Measurements from ENCODE around the gene MAGEA9. TPM values are rescaled to one million over a fixed set of nuclear protein-coding genes. Genes with fewer than 3 reads are reported as not detected.
A peak's percentile ranks its signal among the peaks of the same experiment; 100 is the strongest.
"Not testable (repeated sequence)": the region's sequence is repeated elsewhere in the genome, so short reads cannot be mapped to it uniquely, and the experiment has no call there.

MAGEA9 gene, protein sequence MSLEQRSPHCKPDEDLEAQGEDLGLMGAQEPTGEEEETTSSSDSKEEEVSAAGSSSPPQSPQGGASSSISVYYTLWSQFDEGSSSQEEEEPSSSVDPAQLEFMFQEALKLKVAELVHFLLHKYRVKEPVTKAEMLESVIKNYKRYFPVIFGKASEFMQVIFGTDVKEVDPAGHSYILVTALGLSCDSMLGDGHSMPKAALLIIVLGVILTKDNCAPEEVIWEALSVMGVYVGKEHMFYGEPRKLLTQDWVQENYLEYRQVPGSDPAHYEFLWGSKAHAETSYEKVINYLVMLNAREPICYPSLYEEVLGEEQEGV
- total RNA-seq = not detected in 2 replicates
- not detected in 2 replicates for polyA plus RNA-seq
- polyA plus RNA-seq (2011; cell fraction: cytosol; rRNA removed) = not detected in 2 replicates
- polyA plus RNA-seq (2011; cell fraction: nucleus; rRNA removed) = not detected in 2 replicates
- not detected in 2 replicates for polyA plus RNA-seq (2012)
- polyA minus RNA-seq = not detected in 2 replicates
- polyA minus RNA-seq (2011; cell fraction: cytosol; rRNA and poly(A)+ RNA removed) = not detected
- not detected in 2 replicates for polyA minus RNA-seq (2011; cell fraction: nucleus; rRNA and poly(A)+ RNA removed)
- Bru-seq, nascent RNA = not detected
- BruChase-seq, experiment 1, labeled RNA remaining after a 6-hour chase = not detected
- BruChase-seq, experiment 2, labeled RNA remaining after a 2-hour chase = not detected
- long read RNA-seq = 0 reads

DNA sequence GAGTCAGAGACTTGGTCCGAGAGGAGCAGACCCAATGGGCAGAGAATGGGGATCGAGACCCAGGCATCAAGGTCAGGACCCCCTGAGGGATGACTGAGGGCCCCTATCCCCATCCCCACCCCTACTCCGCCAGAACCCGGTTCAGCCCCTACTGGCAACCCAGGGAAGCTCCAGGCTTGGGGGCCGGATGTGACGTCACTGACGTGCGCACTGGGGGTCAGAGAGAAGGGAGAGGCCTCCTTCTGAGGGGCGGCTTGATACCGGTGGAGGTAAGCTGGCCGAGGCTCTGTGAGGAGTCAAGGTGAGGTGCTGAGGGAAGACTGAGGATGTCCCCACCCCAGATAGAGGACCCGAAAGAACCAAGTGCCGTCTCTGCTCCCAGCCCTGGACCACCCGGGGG lies at the start of gene MAGEA9:
TSS of gene MAGEA9 (plus strand) at position 204 of the 400 bp plus-strand sequence. CDS start 4,281 bp downstream, outside the sequence.
- DNase-seq (ENCODE audit: low read depth, low spot score); H3K9me1 ChIP-seq (replicated peaks; ENCODE audit: control insufficient read depth, extremely low read depth, insufficient read depth, low read length); H3K9ac ChIP-seq (replicated peaks; ENCODE audit: extremely low read depth, insufficient read depth, low read length); FAIRE-seq; H3K4me1 ChIP-seq (ENCODE audit: control insufficient read depth, extremely low read depth, insufficient read depth, low read length); BruUV-seq (replicated peaks); H2AFZ ChIP-seq (ENCODE audit: low read depth, low read length); H3K36me3 ChIP-seq (ENCODE audit: control insufficient read depth in 2 of 2, extremely low read depth in 1 of 2, insufficient read depth in 2 of 2, low read length in 2 of 2); POLR2A ChIA-PET; H3K27ac ChIP-seq (ENCODE audit: insufficient read depth, low read depth, low read length); intact Hi-C loops (cut with micrococcal nuclease); H3K79me2 ChIP-seq (ENCODE audit: control insufficient read depth, insufficient read depth, low read length); H3K4me2 ChIP-seq (ENCODE audit: insufficient read depth, low read length); H3K9me3 ChIP-seq (replicated peaks; ENCODE audit: control insufficient read depth, insufficient read depth, low read length); dilution Hi-C loops (cut with MboI; ENCODE audit: extremely low pct_ligation_motif_present, low sequenced_read_pairs); CTCF ChIA-PET; H4K20me1 ChIP-seq (replicated peaks; ENCODE audit: control insufficient read depth, extremely low read depth, insufficient read depth, low read length); H3K27me3 ChIP-seq (ENCODE audit: control insufficient read depth in 2 of 2, insufficient read depth in 2 of 2, low read length in 2 of 2); H3K4me3 ChIP-seq (replicated peaks in 1 of 3; ENCODE audit: insufficient read depth in 1 of 3, low read depth in 1 of 3, low read length in 3 of 3): not testable (repeated sequence)

DNA sequence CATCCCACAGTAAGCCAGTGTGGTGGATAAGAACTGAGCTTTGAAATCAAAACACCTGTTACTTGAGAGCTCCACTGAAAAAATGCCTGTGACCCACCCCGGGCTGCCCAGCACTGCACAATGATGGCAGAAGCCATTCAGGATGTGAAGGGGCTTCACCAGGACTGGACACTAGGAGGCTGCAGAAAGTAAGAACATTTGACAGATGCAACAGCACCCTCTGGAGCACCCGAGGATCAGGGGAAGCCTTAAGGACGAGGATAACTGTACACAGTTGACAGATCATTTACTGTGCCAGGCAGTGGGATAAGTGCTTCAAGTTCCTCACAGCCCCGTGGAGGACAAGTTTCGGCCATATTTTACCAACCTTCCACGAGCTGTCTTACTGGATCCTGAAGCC lies 39.5 kb upstream of the MAGEA9 start:
- intact Hi-C loops (cut with micrococcal nuclease); H3K9me1 ChIP-seq (replicated peaks; ENCODE audit: control insufficient read depth, extremely low read depth, insufficient read depth, low read length); DNase-seq (ENCODE audit: low read depth, low spot score); H3K4me3 ChIP-seq (replicated peaks in 1 of 3; ENCODE audit: insufficient read depth in 1 of 3, low read depth in 1 of 3, low read length in 3 of 3); H3K27me3 ChIP-seq (ENCODE audit: control insufficient read depth in 2 of 2, insufficient read depth in 2 of 2, low read length in 2 of 2); H3K4me1 ChIP-seq (ENCODE audit: control insufficient read depth, extremely low read depth, insufficient read depth, low read length); H3K9ac ChIP-seq (replicated peaks; ENCODE audit: extremely low read depth, insufficient read depth, low read length); H4K20me1 ChIP-seq (replicated peaks; ENCODE audit: control insufficient read depth, extremely low read depth, insufficient read depth, low read length); CTCF ChIA-PET; H3K4me2 ChIP-seq (ENCODE audit: insufficient read depth, low read length); dilution Hi-C loops (cut with MboI; ENCODE audit: extremely low pct_ligation_motif_present, low sequenced_read_pairs); BruUV-seq (replicated peaks); POLR2A ChIA-PET; H3K79me2 ChIP-seq (ENCODE audit: control insufficient read depth, insufficient read depth, low read length); FAIRE-seq; H3K27ac ChIP-seq (ENCODE audit: insufficient read depth, low read depth, low read length); H3K36me3 ChIP-seq (ENCODE audit: control insufficient read depth in 2 of 2, extremely low read depth in 1 of 2, insufficient read depth in 2 of 2, low read length in 2 of 2); H2AFZ ChIP-seq (ENCODE audit: low read depth, low read length); H3K9me3 ChIP-seq (replicated peaks; ENCODE audit: control insufficient read depth, insufficient read depth, low read length): not testable (repeated sequence)

DNA sequence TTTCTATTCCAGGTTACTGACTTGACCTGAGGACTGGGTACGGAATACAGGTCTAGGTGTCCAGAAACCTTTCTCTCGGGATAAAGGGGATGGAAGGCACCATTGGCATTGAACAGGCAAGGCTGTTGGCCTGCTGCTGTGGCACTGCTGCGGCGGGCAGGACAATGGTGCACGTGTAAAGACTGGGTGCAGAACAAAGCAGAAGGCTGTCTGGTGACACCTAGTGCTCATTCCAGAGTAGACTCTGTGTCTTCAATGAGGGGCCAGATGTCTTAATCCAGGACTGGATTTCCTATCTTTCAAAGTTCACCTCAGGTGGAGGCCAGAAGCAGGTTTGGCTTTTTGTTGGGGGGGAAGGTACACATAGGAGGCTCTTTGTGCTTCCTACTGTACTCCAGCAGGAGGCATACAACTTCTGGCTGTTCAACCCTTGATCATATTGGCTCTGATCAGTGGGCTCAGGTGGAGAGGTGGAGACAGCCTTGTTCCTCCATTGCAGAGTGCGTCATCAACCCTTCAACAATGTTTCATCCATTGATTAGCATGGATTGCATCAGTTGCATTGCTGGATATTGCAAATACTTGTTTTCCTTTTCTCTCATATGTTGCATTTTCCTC lies 35.2 kb upstream of the MAGEA9 start:
- H3K9ac ChIP-seq (replicated peaks; ENCODE audit: extremely low read depth, insufficient read depth, low read length); H4K20me1 ChIP-seq (replicated peaks; ENCODE audit: control insufficient read depth, extremely low read depth, insufficient read depth, low read length); DNase-seq (ENCODE audit: low read depth, low spot score); POLR2A ChIA-PET; H2AFZ ChIP-seq (ENCODE audit: low read depth, low read length); H3K9me3 ChIP-seq (replicated peaks; ENCODE audit: control insufficient read depth, insufficient read depth, low read length); H3K4me2 ChIP-seq (ENCODE audit: insufficient read depth, low read length); BruUV-seq (replicated peaks); H3K9me1 ChIP-seq (replicated peaks; ENCODE audit: control insufficient read depth, extremely low read depth, insufficient read depth, low read length); H3K27me3 ChIP-seq (ENCODE audit: control insufficient read depth in 2 of 2, insufficient read depth in 2 of 2, low read length in 2 of 2); H3K27ac ChIP-seq (ENCODE audit: insufficient read depth, low read depth, low read length); H3K4me3 ChIP-seq (replicated peaks in 1 of 3; ENCODE audit: insufficient read depth in 1 of 3, low read depth in 1 of 3, low read length in 3 of 3); H3K36me3 ChIP-seq (ENCODE audit: control insufficient read depth in 2 of 2, extremely low read depth in 1 of 2, insufficient read depth in 2 of 2, low read length in 2 of 2); intact Hi-C loops (cut with micrococcal nuclease); H3K79me2 ChIP-seq (ENCODE audit: control insufficient read depth, insufficient read depth, low read length); H3K4me1 ChIP-seq (ENCODE audit: control insufficient read depth, extremely low read depth, insufficient read depth, low read length); CTCF ChIA-PET; dilution Hi-C loops (cut with MboI; ENCODE audit: extremely low pct_ligation_motif_present, low sequenced_read_pairs): not testable (repeated sequence)
- FAIRE-seq = peak; percentile 89

Data from endothelial cell of umbilical vein (primary cell).